Astrocyte (in vitro differentiated cells and primary cell): ENCODE measurements around the gene DDX23.

Source experiments
- CTCF ChIP-seq: IDR thresholded peaks from 2 replicates; pipeline ENCODE4 v1.5.1; 2011; ENCODE audit warnings: low read depth, mild to moderate bottlenecking, inconsistent platforms, low read length, moderate library complexity; ENCODE audit not compliant: insufficient read depth
- EZH2 ChIP-seq: IDR thresholded peaks from 2 replicates; pipeline ENCODE4 v1.6.1; 2012; ENCODE audit warnings: mild to moderate bottlenecking, low read length, inconsistent platforms; ENCODE audit not compliant: insufficient read depth

DNA sequence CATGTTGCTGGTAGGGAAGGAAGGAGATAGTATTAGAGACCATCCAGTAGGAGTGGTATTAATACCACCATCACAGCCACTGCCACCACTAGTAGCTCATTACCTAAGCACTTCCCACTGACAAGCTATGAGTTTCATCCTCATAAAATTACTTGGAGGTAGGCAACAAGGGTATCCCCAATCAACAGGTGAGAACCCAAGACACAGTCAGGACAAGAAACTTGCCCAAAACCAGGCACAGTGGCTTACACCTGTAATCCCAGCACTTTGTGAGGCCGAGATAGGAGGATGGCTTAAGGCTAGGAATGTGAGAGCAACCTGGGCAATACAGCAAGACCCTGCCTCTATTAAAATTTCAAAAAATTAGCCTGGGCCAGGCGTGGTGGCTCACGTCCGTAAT is 68.5 kb downstream of the DDX23 start:
- no peak for TF ChIP-seq CTCF
- TF ChIP-seq EZH2: no peak
